GM18909 (cell line): Measurements from ENCODE around the gene THRB.
A peak's percentile ranks its signal among the peaks of the same experiment; 100 is the strongest.

Experiments used
- ATAC-seq: cut with Tn5 transposase; IDR thresholded peaks from one replicate; pipeline ENCODE4 v1.9.1; 2021; ENCODE audit warnings: mild to moderate bottlenecking; ENCODE audit not compliant: unreplicated experiment, poor library complexity

Gene THRB

DNA sequence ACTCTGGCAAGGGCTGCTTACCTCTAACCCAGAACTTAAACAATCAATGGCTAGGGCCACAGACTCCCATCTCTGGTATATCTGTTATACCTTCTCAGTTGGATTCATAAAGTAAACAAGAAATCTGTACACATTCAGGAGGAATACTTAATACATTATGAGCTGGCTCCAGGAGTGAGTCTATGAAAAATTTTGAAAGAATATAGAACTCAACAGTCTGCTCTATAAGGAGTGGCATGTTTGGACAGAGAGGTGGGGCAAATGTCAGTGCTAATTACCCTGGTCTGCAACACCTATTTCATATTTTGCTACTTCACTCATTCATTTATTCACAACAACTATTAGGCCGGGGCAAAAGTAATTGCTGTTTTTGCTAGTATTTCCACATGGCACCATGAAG is 245.1 kb downstream of the THRB start:
- no peak for ATAC-seq

- ATAC-seq: no peak
Observed at GRCh38 chr3:24245056-24245455, 249.6 kb downstream of the THRB start.

GRCh38 chr3:24244491-24244890 is 250.2 kb downstream of the THRB start:
- ATAC-seq: no peak

DNA sequence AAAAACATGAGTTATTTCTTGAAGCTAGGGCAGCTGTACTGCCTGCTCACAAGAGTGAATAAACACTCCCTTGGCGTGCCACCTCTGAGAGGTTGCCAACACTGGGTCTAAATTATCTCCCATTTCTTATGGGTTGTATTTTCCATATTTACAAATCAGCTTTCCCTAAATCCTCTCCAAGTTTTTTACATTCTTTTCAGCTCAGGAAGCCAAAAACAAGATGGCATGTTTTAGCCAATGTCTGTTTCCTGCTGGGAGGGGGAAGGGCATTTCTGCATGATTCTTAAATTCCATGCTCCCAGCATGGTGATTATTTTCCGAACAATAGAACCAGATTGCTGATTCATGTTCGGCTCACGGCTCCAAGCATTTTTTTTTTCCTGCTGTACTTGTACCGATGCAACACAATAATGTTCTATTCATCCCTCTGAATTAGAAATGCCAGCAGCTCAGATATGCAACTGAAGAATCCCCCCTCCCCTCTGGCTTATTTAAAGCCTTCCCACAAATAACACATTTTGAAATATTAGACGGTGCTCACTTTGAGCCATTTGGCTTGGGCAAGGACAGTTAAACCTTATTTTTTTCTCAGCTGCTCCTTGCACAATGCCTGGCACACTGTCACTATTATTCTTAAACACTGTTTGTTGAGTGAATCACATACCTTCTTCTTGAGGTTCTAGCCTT is 252.5 kb downstream of the THRB start:
- ATAC-seq: no peak

- no peak for ATAC-seq
Observed at GRCh38 chr3:24240306-24240705, 254.3 kb downstream of the THRB start.

DNA sequence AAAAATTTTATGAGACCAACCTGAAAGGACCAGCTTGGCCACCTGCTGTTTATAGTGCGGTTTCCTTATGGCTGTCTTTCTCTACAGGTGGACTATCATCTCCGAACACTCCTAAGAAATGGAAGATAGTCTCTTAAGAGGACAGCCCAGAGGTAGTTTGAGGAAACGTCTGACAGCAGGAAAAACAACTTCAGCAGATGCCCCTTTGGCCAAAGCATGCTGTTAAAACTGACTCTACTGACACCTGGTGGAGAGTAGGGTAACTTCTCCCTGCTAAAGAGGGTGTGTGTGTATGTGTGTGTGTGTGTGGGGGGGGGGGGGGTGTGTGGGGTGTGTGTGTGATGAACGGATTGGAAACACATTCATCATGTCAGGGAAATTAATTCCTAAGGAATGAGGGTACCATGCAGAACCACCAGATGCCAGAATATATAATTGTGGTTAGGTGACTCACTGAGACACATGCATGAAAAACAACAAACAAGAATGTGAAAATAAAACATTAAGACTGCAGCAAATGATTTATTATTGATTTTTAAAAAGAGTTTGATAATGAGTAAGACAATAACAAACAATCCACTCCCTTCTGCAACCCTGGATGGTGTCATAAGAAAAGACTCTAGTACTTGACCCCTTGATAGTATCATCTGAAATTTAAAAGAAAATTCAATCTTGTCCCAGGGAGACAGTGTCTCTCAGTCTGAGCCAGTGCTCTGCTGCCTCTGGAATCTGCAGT is 256.5 kb downstream of the THRB start:
- peak; percentile 82 for ATAC-seq

- no peak for ATAC-seq
Observed at GRCh38 chr3:24235121-24235520, 259.5 kb downstream of the THRB start.

- ATAC-seq: no peak
Observed at GRCh38 chr3:24232784-24233183, 261.9 kb downstream of the THRB start.

DNA sequence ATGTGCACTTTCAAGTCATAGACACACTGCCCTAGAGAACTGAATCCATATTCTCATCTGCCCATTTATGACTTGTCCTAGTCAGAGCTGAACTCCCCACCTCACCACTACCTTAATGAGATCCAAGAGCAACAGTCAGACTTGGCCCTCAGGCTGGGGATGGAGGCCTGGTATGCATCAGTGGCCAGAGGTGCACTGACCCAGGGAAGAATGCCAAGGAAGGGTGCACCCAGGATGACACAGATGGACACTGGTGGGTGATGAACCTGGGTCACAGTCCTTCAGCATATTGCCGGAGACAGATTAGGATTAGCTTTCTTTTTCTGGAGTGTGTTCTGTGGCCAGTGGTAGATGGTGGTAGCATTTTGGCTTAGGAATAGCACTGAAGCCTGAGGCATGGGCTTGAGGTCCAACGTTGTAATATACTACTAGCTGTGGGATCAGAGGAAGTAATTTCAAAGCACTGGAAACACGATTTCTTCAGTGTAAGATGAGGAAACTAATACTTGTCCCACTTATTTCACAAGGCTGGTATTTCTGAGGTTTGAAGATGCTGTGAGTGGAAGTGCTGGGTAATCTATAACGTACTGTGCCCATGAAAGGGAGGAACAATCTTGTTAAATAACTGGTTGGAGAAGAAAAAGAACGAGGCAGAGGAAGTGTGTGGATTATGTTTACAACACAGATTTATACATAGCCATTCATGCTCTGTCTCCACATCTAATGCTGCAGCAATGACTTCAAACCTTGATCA is 265.0 kb downstream of the THRB start:
- no peak for ATAC-seq

DNA sequence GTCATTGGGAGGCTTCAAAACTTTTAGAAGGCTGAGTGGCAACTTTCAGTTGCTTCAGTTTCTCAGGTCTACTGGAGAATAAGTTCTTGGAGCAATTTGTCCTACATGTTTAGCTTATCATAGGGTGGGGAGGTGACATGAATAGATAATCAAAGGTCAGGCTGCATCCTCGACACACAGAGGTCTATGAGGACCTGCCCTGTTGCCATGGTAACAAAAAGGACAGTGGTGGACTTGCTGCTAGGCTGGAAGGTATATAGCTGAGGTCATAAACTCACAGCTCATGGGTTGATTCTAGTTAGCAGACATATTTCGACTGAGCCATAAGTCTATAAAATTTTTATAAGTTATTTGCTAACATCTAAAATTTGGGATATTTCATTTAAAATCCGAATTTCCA is 267.0 kb downstream of the THRB start:
- ATAC-seq: no peak

DNA sequence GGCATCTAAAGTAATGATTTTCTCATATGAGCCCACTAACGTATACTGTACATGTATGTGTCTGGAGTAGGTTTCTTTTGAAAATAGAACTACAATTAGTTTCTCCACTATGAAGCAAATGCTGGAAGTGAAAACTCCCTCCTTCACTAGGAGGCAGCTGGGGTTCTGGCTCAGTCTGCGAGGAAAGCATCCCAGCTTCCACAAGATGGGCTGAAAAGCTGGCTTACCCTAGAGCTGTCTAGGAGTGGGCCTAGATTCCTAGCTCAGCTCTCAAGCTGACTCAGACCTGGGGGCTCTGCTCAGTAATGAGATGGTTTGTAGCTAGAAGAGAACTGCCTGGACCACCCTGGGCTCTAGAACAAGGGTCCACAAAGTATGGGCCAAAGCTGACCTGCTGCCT is 268.3 kb downstream of the THRB start:
- no peak for ATAC-seq

DNA sequence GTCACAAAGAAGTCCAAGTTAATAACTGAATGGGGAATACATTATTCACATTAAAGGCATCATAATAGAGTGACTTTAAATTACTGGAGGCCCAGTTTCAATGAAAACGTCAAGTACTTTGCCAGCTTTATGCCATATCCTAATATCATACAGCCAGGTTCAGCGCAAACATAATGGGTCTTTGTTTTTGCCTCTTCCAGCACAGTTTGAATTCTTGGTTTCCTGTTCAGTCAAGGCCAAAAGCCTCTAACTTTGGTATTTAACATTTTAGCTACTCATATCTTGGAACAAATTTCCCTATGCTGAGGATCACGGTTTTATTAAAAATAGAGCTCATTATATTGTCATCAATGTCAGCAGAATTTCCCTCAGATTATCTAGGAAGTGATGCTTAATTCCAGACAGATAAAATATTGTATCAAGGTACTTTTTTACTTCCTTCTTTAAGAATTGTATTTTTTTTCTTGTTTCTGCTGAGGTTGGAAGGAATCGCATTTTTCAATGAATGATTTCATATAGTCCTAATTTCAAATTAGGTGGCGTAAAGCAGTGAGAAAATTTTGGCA is 269.2 kb downstream of the THRB start:
- ATAC-seq: peak; percentile 9

GRCh38 chr3:24224666-24225384 is 269.8 kb downstream of the THRB start:
- ATAC-seq: peak; percentile 54

DNA sequence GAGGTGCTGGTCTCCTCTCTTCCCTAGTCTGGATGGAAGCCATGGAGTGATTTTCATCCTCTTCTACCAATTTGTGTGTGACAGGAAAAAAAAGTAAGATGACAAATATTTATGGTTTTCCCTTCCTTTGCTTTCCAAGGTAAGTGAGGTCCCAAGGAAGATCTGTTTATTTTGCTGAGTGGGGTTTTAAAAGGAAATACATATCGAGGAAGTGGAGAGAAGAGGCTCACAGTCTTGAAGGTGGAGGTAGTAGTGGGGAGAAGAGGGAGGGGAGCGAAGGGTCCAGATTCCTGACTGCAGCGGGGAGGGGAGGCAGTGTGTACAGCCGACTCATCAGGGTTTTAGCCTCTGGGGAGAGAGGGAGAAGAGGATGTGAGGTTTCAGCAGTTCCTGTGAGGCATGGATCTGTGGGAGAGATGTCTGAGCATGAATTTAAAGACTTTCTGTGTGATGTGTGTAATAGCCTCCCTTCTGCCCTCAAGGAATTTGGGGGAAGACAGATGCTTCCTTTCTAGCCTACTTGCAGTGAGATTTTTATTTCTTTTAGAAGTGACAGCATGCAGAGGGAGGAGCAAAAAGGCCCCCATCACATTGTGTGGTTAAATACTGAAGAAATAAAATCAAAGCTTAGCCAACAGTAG is 272.4 kb downstream of the THRB start:
- no peak for ATAC-seq

- no peak for ATAC-seq
Observed at GRCh38 chr3:24220859-24221657, 273.6 kb downstream of the THRB start.

- ATAC-seq: no peak
Observed at GRCh38 chr3:24215502-24215901, 279.1 kb downstream of the THRB start.

DNA sequence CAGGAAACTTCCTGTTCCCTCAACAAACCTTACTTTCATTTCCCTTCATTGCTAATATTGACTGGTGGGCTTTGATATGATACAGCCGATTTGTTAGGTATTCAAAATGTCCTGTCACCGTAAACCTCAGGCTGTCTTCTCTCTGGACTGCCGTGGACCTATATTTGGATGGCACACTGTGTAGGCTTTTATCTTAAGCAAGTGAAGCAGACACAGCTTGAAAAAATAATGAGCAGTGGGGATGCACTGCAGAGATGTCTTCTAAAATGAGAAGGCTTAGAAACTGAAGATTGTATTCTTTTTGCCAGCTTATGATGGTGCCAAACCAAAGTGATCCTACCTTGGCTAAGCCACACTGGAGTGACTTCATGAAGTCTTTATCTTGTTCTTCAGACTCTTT is 283.3 kb downstream of the THRB start:
- ATAC-seq: no peak

- no peak for ATAC-seq
Observed at GRCh38 chr3:24202071-24202470, 292.6 kb downstream of the THRB start.

DNA sequence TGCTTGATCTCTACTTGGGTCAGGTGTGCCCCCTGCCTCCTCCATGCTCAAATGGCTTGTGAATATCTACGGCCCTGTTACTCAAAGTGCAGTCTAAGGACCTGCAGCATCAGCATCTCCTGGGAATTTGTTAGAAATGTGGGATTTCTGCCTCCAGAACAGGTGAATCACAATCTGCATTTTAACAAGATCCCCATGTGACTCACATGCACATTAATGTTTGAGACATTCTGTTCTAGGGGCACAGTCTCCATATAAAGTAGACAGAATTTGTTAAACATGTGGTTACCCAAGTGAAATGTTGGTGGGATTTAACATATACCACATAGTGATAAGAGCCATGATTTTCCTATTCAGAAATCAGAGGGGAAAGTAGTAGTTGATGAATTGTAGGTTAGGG is 293.3 kb downstream of the THRB start:
- no peak for ATAC-seq
